Panc1 (cell line): ENCODE results near the gene CAMK1D. TPM values are rescaled to one million over a fixed set of nuclear protein-coding genes. Genes with fewer than 3 reads are reported as not detected.

Source experiments
- ATAC-seq: fragments of 200-7000 bp; cut with Tn5 transposase; 2 replicates; pipeline ENCODE4 v1.9.1; 2020; ENCODE audit warnings: mild to moderate bottlenecking, moderate library complexity
- BruUV-seq: library from RNA; stranded (reverse); fragments of 400-500 nt; replicated peaks from 2 replicates; lab custom pipeline; 2021; lab: Mats Ljungman, UMichigan
- CTCF ChIA-PET: fragments of 300-600 bp; sonication (Branson Sonifier 250); formaldehyde crosslinking; loops from one replicate; lab custom pipeline; 2022; ENCODE audit warnings: antibody characterized with exemption; lab: Charles Lee
- POLR2A ChIA-PET: fragments of 300-600 bp; sonication (Branson Sonifier 250); formaldehyde crosslinking; loops from one replicate; lab custom pipeline; 2022; ENCODE audit warnings: antibody characterized with exemption; lab: Charles Lee
- DNase-seq: peaks from one replicate; pipeline ENCODE4 v3.0.0-alpha.2; 2010; ENCODE audit warnings: low read depth, low spot score
- H3K27ac ChIP-seq: 2 replicates; pipeline ENCODE4 v1.5.1; 2011; ENCODE audit warnings: mild to moderate bottlenecking, low read length, inconsistent platforms
- H3K27me3 ChIP-seq: fragments of 200-500 bp; sonication (Bioruptor generic); 2 replicates; pipeline ENCODE4 v1.6.0; 2014; ENCODE audit warnings: low read length, inconsistent platforms; ENCODE audit not compliant: control insufficient read depth, insufficient read depth
- H3K36me3 ChIP-seq: fragments of 200-500 bp; sonication (Bioruptor generic); 2 replicates; pipeline ENCODE4 v1.5.1; 2014; ENCODE audit warnings: inconsistent platforms, mild to moderate bottlenecking, low read length, moderate library complexity; ENCODE audit not compliant: control insufficient read depth, insufficient read depth
- H3K4me1 ChIP-seq: 2 replicates; pipeline ENCODE4 v1.5.1; 2011; ENCODE audit warnings: inconsistent platforms, mild to moderate bottlenecking, low read length, moderate library complexity; ENCODE audit not compliant: control insufficient read depth, insufficient read depth
- H3K4me3 ChIP-seq, 2 experiments: 2 replicates each; pipeline ENCODE4 v1.5.1; 2011 to 2012; ENCODE audit warnings: low read depth in 2 of 2, low read length in 2 of 2, mild to moderate bottlenecking in 2 of 2, inconsistent platforms in 1 of 2, moderate library complexity in 1 of 2
- H3K9me3 ChIP-seq: fragments of 200-500 bp; sonication (Bioruptor generic); 2 replicates; pipeline ENCODE4 v1.5.1; 2014; ENCODE audit warnings: low read depth, mild to moderate bottlenecking, inconsistent platforms, low read length, moderate library complexity; ENCODE audit not compliant: control insufficient read depth, insufficient read depth
- POLR2AphosphoS5 ChIP-seq: IDR thresholded peaks from 2 replicates; pipeline ENCODE4 v1.6.1; 2012; ENCODE audit warnings: mild to moderate bottlenecking, low read depth, low read length, moderate library complexity
- SIN3A ChIP-seq: IDR thresholded peaks from 2 replicates; pipeline ENCODE4 v1.6.1; 2012; ENCODE audit warnings: low read depth, mild to moderate bottlenecking, low read length, moderate library complexity, borderline replicate concordance; ENCODE audit not compliant: insufficient read depth
- TCF7L2 ChIP-seq: IDR thresholded peaks from 2 replicates; pipeline ENCODE4 v1.6.1; 2011; ENCODE audit warnings: mild to moderate bottlenecking, low read depth, low read length, inconsistent platforms
- in situ Hi-C: cut with HindIII; loops from 2 replicates; pipeline ENCODE4 v1.10.0; 2016; ENCODE audit warnings: low sequenced_read_pairs, low pct_unique_long_range_greater_than_20kb
- intact Hi-C: fragments of 100-400 bp; cut with micrococcal nuclease; formaldehyde crosslinking; loops from one replicate; pipeline ENCODE4 v1.10.0; 2022; ENCODE audit not compliant: unreplicated experiment
- total RNA-seq: library from RNA; stranded (reverse); gene quantifications from one replicate; pipeline ENCODE4 v1.2.1, GENCODE V29; 2021; ENCODE audit not compliant: unreplicated experiment
- TF ChIP-seq, protein P1 (sequence below): fragments of 450-650 bp; IDR thresholded peaks from 2 replicates; pipeline ENCODE4 v1.5.1; 2017; ENCODE audit warnings: mild to moderate bottlenecking
- TF ChIP-seq, protein P2 (sequence below), 2 experiments: IDR thresholded peaks; 2 replicates each; pipeline ENCODE4 v1.6.1; 2011 to 2012; ENCODE audit warnings: low read depth in 2 of 2, control low read depth in 1 of 2, low read length in 1 of 2, mild to moderate bottlenecking in 1 of 2, moderate library complexity in 1 of 2; ENCODE audit not compliant: insufficient read depth in 1 of 2

CAMK1D gene
- total RNA-seq, 1 experiment from 2014 or later, result 5.7 TPM

DNA sequence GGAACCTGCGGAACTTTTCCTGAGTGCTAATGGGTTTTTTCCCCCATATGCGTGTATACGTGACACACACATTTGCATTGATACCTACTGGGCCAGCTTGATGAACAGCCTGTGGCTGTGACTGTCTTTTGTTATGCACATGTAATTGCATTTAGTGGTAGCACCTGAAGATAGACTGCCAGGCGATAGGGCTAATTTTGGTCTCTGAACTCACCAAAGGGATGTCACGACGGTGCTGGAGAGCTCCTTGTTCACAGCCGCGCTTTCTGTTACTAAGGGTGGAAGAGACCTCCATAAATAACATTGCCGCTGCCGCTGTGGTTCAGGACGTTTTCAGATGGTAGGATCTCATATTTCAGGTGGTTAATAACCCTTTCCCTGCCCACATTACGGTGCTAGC lies 133.2 kb downstream of the CAMK1D start:
- in situ Hi-C loops, result no loop called here
- no peak overlapping the region for H3K4me3 ChIP-seq
- H3K9me3 ChIP-seq, result no peaks in the 10 kb centered on the region
- no peak for DNase-seq
- H3K4me1 ChIP-seq, result no peaks in the 10 kb centered on the region
- no peak overlapping the region for H3K27ac ChIP-seq
- ChIA-PET CTCF (no interaction called here), POLR2A (no interaction called here)
- TF ChIP-seq TCF7L2 (no peak), SIN3A (no peak), POLR2AphosphoS5 (no peak)
- TF ChIP-seq, protein P1, sequence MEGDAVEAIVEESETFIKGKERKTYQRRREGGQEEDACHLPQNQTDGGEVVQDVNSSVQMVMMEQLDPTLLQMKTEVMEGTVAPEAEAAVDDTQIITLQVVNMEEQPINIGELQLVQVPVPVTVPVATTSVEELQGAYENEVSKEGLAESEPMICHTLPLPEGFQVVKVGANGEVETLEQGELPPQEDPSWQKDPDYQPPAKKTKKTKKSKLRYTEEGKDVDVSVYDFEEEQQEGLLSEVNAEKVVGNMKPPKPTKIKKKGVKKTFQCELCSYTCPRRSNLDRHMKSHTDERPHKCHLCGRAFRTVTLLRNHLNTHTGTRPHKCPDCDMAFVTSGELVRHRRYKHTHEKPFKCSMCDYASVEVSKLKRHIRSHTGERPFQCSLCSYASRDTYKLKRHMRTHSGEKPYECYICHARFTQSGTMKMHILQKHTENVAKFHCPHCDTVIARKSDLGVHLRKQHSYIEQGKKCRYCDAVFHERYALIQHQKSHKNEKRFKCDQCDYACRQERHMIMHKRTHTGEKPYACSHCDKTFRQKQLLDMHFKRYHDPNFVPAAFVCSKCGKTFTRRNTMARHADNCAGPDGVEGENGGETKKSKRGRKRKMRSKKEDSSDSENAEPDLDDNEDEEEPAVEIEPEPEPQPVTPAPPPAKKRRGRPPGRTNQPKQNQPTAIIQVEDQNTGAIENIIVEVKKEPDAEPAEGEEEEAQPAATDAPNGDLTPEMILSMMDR, result no peak
- TF ChIP-seq, protein P2, sequence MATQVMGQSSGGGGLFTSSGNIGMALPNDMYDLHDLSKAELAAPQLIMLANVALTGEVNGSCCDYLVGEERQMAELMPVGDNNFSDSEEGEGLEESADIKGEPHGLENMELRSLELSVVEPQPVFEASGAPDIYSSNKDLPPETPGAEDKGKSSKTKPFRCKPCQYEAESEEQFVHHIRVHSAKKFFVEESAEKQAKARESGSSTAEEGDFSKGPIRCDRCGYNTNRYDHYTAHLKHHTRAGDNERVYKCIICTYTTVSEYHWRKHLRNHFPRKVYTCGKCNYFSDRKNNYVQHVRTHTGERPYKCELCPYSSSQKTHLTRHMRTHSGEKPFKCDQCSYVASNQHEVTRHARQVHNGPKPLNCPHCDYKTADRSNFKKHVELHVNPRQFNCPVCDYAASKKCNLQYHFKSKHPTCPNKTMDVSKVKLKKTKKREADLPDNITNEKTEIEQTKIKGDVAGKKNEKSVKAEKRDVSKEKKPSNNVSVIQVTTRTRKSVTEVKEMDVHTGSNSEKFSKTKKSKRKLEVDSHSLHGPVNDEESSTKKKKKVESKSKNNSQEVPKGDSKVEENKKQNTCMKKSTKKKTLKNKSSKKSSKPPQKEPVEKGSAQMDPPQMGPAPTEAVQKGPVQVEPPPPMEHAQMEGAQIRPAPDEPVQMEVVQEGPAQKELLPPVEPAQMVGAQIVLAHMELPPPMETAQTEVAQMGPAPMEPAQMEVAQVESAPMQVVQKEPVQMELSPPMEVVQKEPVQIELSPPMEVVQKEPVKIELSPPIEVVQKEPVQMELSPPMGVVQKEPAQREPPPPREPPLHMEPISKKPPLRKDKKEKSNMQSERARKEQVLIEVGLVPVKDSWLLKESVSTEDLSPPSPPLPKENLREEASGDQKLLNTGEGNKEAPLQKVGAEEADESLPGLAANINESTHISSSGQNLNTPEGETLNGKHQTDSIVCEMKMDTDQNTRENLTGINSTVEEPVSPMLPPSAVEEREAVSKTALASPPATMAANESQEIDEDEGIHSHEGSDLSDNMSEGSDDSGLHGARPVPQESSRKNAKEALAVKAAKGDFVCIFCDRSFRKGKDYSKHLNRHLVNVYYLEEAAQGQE (IDR thresholded peaks at IDR 0.05; ENCODE audit: insufficient read depth in 1 of 2, low read depth in 2 of 2, low read length in 1 of 2), result no peak
- H3K27me3 ChIP-seq, result no peaks in the 10 kb centered on the region
- no TSS peak for BruUV-seq
- no peaks in the 10 kb centered on the region for H3K36me3 ChIP-seq
- intact Hi-C loops, result no loop called here
- ATAC-seq, result no peak

DNA sequence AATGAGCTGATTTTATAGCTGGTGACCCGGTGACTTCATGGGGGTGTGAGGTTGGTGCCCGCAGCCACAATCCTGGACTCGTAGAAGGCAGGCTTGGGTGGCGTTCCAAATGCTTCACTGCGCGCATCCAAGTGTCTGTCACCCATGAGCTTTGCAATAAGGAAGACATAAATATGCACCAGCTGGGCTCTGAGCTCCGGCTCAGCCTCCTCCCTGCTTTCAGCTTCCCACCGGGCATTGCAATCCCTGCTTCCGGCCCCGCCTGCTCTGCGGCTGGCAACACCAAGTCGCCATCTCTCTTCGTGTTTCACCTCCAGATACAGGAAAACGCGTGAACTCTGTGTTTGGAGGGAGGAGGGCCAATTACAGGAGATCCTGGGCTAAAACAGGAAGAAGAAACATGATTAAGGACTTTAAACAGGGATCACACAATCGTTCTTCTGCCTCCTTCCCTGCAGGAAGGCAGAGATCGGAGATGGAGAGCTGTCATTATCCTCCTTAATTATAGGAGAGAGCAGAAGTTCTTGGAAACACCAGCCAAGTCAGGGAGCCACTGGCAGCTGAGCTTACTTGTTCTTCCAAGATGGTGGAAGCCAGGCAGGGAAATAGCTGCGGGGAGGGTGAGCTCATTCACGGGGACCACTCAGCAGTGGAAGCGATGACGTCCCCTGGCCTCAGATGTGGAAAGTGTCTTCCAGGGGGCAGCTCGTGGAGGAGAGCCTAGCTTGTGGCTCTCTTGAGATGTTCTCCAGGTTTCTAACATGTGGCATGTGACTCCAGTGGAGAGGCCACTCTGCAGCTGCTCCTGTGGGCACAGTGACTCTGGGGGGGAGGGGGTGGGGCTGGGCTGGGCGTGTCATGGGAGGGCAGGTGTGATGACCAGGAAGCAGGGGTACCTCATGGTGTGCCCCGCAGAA lies 134.9 kb downstream of the CAMK1D start:
- in situ Hi-C loops (no loop called here), intact Hi-C loops (no loop called here)
- ChIA-PET CTCF (no interaction called here), POLR2A (no interaction called here)
- no peak for DNase-seq
- Histone ChIP-seq H3K27me3 (no peaks in the 10 kb centered on the region), H3K4me3 (no peak overlapping the region), H3K27ac (no peak overlapping the region), H3K36me3 (no peaks in the 10 kb centered on the region), H3K9me3 (no peaks in the 10 kb centered on the region), H3K4me1 (no peaks in the 10 kb centered on the region)
- no TSS peak for BruUV-seq
- no peak for ATAC-seq
- TF ChIP-seq TCF7L2, result no peak
- TF ChIP-seq, protein P1, result no peak
- TF ChIP-seq POLR2AphosphoS5, result no peak
- TF ChIP-seq, protein P2 (IDR thresholded peaks at IDR 0.05; ENCODE audit: insufficient read depth in 1 of 2, low read depth in 2 of 2, low read length in 1 of 2), result no peak
- TF ChIP-seq SIN3A, result no peak
